ENCODE measurements around the gene SV2C.

DNA sequence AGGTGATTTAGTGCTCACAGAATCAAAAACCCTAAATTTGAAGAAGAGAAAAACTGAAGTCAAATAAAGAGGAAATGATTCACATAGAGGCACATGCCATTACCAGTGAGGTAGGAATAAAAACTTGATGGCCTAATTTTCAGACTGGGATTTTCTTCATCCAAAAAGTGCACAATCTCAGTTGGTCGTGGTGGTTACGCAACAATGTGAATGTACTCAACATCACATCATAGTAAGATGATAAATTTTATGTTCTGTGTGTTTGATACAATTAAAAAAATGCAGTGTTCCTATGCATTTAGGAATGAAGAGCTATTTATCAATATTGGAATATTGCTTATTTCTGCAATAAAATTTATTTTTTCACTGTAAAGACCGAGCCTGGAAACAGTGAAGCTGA is 60.7 kb downstream of the SV2C start:
- TF ChIP-seq, protein P1, sequence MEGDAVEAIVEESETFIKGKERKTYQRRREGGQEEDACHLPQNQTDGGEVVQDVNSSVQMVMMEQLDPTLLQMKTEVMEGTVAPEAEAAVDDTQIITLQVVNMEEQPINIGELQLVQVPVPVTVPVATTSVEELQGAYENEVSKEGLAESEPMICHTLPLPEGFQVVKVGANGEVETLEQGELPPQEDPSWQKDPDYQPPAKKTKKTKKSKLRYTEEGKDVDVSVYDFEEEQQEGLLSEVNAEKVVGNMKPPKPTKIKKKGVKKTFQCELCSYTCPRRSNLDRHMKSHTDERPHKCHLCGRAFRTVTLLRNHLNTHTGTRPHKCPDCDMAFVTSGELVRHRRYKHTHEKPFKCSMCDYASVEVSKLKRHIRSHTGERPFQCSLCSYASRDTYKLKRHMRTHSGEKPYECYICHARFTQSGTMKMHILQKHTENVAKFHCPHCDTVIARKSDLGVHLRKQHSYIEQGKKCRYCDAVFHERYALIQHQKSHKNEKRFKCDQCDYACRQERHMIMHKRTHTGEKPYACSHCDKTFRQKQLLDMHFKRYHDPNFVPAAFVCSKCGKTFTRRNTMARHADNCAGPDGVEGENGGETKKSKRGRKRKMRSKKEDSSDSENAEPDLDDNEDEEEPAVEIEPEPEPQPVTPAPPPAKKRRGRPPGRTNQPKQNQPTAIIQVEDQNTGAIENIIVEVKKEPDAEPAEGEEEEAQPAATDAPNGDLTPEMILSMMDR (IDR thresholded peaks at IDR 0.05) = no peak
- TF ChIP-seq POLR2A (IDR thresholded peaks at IDR 0.05) = no peak

Data from tibial nerve (tissue), 3 donors.